ENCODE data around the gene ALDH1L1. TPM values are rescaled to one million over a fixed set of nuclear protein-coding genes. Genes with fewer than 3 reads are reported as not detected.
A peak's percentile ranks its signal among the peaks of the same experiment; 100 is the strongest.

Gene ALDH1L1
- total and polyA plus RNA-seq, 2 of the 13 experiments (the other 11 are each of a cell fraction or from before 2014, with no cell fraction given): 11.2 to 28.7 TPM

- peak; percentile 21; the same call in 1 of the 2 replicates for TF ChIP-seq NRL (CRISPR knock-in tag; IDR thresholded peaks at IDR 0.05; ENCODE audit: borderline replicate concordance)
- 0 out of 2 replicates have a peak, but pooled peaks have one; percentile 15 for TF ChIP-seq HNF1B (CRISPR knock-in tag; IDR thresholded peaks at IDR 0.05)
- peak; percentile 97 for TF ChIP-seq ZBTB38 (CRISPR knock-in tag; IDR thresholded peaks at IDR 0.05)
- TF ChIP-seq STAG1 (CRISPR knock-in tag; IDR thresholded peaks at IDR 0.05): peak; percentile 95
- TF ChIP-seq ZBTB33 (CRISPR knock-in tag; IDR thresholded peaks at IDR 0.05): peak; percentile 99
- TF ChIP-seq IRF9 (CRISPR knock-in tag; IDR thresholded peaks at IDR 0.05; ENCODE audit: borderline replicate concordance): 0 out of 2 replicates have a peak, but pooled peaks have one; percentile 29
- 0 out of 2 replicates have a peak, but pooled peaks have one; percentile 47 for TF ChIP-seq PCBP1 (IDR thresholded peaks at IDR 0.05; ENCODE audit: borderline replicate concordance, low read depth, low read length)
- TF ChIP-seq ZNF598 (CRISPR knock-in tag; IDR thresholded peaks at IDR 0.05; ENCODE audit: borderline replicate concordance): 0 out of 2 replicates have a peak, but pooled peaks have one; percentile 50
- TF ChIP-seq JARID2 (CRISPR knock-in tag; IDR thresholded peaks at IDR 0.05; ENCODE audit: insufficient replicate concordance): no peak
- 0 out of 2 replicates have a peak, but pooled peaks have one; percentile 24 for TF ChIP-seq ZNF770 (CRISPR knock-in tag; IDR thresholded peaks at IDR 0.05)
- TF ChIP-seq ZNF687 (CRISPR knock-in tag; IDR thresholded peaks at IDR 0.05): peak; percentile 51
- 0 out of 2 replicates have a peak, but pooled peaks have one; percentile 38 for TF ChIP-seq CAMTA2 (CRISPR knock-in tag; IDR thresholded peaks at IDR 0.05; ENCODE audit: borderline replicate concordance)
- no peak for TF ChIP-seq NR2F6 (IDR thresholded peaks at IDR 0.05)
- 0 out of 2 replicates have a peak, but pooled peaks have one; percentile 10 for TF ChIP-seq NR2F6 (CRISPR knock-in tag; IDR thresholded peaks at IDR 0.05)
- peak; percentile 90 for TF ChIP-seq RBAK (CRISPR knock-in tag; IDR thresholded peaks at IDR 0.05)
- TF ChIP-seq SP2 (CRISPR knock-in tag; IDR thresholded peaks at IDR 0.05): no peak
- 0 out of 2 replicates have a peak, but pooled peaks have one; percentile 27 for TF ChIP-seq ZBTB7B (CRISPR knock-in tag; IDR thresholded peaks at IDR 0.05)
Measured at GRCh38 chr3:126134219-126134975, 46.0 kb downstream of the ALDH1L1 start (continued).

All from HepG2 (cell line).